T-helper 2 cell treated with Interferon-gamma antibody and Interleukin-4, amounts not matched to agents 5 μg/mL and 100 μg/mL, for 36 hours (primary cell): Measurements from ENCODE around the gene ADRA2B.

Source experiments
- DNase-seq: peaks from one replicate; pipeline ENCODE4 v3.0.0; 2021; ENCODE audit warnings: low spot score
- H3K27ac Mint-ChIP-seq: one replicate; pipeline ENCODE4 v1.8.0; 2021; ENCODE audit warnings: mild to moderate bottlenecking, mixed read lengths
- H3K27me3 Mint-ChIP-seq: one replicate; pipeline ENCODE4 v1.8.0; 2021; ENCODE audit warnings: low read depth, mixed read lengths
- H3K36me3 Mint-ChIP-seq: one replicate; pipeline ENCODE4 v1.8.0; 2021; ENCODE audit warnings: low read depth, mixed read lengths
- H3K4me1 Mint-ChIP-seq: one replicate; pipeline ENCODE4 v1.8.0; 2021; ENCODE audit warnings: low read depth, mixed read lengths
- H3K4me3 Mint-ChIP-seq: one replicate; pipeline ENCODE4 v1.8.0; 2022; ENCODE audit warnings: mild to moderate bottlenecking, moderate library complexity, mixed read lengths
- H3K9me3 Mint-ChIP-seq: one replicate; pipeline ENCODE4 v1.8.0; 2021; ENCODE audit warnings: mixed read lengths

ADRA2B gene

DNA sequence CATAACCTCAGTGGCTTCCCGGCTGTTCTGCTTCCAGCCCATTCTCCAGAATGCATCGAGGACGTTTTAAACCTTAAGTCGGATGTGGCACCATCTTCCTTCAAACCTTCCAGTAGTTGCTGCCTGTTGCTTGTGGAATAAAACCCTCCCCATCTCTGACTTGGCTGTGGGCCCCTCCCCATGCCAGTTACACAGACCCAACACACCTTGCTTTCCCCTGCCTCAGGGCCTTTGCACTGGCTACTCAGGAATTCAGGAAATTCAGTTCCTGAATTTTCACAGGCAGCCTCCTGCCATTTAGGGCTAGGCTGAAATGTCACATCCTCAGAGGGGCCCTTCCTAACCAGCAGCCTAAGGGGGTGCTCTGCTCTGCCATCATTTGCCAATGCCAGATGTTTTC lies 5.0 kb upstream of the ADRA2B start:
- Mint-ChIP-seq H3K4me1 (peaks cover 11% of the 10 kb centered on the region), H3K4me3 (no peak overlapping the region), H3K36me3 (no peaks in the 10 kb centered on the region), H3K27me3 (peaks cover 29% of the 10 kb centered on the region), H3K27ac (no peak overlapping the region), H3K9me3 (no peaks in the 10 kb centered on the region)
- no peak for DNase-seq

DNA sequence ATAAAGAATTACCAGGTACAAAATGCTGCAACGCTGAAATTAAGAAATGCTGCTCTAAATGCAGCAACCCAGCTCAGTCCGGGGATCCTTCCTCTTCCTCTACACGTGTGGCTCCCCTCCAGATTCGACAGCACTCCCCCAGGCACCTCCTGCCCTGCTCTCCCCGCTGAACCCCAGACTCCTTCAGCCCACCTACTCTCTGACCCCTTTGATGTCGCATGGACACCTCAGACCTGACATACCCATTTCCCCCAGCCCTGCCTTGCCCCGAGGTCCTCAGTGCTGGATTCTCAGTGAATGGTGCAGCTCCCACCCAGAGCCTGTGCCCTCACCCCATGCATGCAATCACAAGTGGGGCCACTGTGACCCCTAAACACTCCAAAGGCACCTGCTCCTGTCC lies 4.6 kb upstream of the ADRA2B start:
- Mint-ChIP-seq H3K36me3 (no peaks in the 10 kb centered on the region), H3K4me3 (no peak overlapping the region), H3K27me3 (peaks cover 29% of the 10 kb centered on the region), H3K9me3 (no peaks in the 10 kb centered on the region), H3K27ac (no peak overlapping the region), H3K4me1 (peaks cover 11% of the 10 kb centered on the region)
- DNase-seq: no peak

GRCh38 chr2:96120091-96120720 lies 3.8 kb upstream of the ADRA2B start:
- no peak overlapping the region for H3K4me3 Mint-ChIP-seq
- peaks cover 36% of the 10 kb centered on the region for H3K27me3 Mint-ChIP-seq
- no peak for DNase-seq
- H3K27ac Mint-ChIP-seq: no peak overlapping the region
- no peaks in the 10 kb centered on the region for H3K36me3 Mint-ChIP-seq
- H3K9me3 Mint-ChIP-seq: no peaks in the 10 kb centered on the region
- H3K4me1 Mint-ChIP-seq: peaks cover 14% of the 10 kb centered on the region

DNA sequence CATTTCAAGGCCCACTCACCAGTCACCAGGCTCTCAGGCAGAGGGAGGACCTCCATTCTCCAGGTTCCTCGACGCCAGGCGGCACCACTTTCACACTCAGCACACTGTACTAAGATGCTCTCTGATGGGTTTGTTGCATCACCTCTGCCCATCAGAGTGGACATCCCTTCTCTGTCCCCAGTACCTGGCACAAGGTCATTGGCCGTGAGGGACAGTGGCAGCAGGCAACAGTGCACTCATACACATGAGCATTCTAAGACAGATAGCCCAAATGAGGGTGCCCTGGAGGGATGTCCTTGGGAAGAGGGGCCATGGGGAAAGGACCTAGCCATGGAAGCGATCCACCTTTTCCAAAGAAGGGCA lies 3.0 kb upstream of the ADRA2B start:
- H3K36me3 Mint-ChIP-seq: no peaks in the 10 kb centered on the region
- no peak overlapping the region for H3K4me3 Mint-ChIP-seq
- H3K27me3 Mint-ChIP-seq: peaks cover 41% of the 10 kb centered on the region
- no peaks in the 10 kb centered on the region for H3K9me3 Mint-ChIP-seq
- no peak for DNase-seq
- H3K27ac Mint-ChIP-seq: no peak overlapping the region
- H3K4me1 Mint-ChIP-seq: peaks cover 14% of the 10 kb centered on the region

- Mint-ChIP-seq H3K27me3 (peaks cover 41% of the 10 kb centered on the region), H3K9me3 (no peaks in the 10 kb centered on the region), H3K27ac (no peak overlapping the region), H3K36me3 (no peaks in the 10 kb centered on the region), H3K4me3 (peak overlapping the region; percentile 4), H3K4me1 (peaks cover 14% of the 10 kb centered on the region)
- no peak for DNase-seq
These were observed 2.5 kb upstream of the ADRA2B start for GRCh38 chr2:96118698-96119388.

DNA sequence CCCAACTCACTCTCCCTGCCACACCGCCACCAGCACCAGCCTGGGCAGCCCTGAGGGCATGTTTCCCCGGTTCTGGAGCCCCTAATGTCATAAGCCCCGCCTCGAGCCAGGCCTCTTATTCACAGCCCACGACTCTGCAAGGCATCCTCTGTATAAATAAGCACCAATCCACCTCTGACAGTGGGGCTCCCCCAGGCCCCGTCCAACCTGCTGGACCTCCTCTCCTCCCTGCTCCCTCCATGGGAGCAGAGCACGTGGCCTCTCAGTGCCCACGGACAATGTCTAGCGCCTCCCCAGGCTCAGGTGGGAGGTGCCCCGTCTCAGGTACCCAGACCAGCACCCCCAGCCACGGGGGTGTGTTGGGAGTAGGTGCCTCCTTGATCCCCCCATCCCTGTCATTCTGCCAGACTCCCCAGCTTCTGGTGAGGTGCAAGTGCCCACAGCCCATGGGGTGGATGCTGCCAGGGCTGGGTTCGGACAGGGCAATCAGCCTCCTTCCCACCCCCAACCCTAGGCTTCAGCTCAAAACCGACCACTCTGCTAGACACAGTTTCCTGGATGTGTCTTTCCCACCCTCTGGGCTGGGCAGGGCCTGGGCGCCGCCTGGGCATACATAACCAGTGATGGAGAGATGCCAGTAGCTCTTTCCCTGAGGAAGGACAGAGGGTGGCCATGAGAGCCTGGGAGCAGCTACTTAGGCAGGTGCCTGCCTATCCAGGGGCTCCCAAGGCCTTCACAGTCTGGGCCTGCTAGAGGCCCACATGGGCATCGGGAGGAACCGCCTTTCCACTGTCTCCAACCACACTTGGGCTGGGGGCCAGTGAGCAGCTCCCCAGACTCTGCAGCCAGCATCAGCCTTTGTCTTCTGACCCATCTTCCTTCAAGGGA lies 1.6 kb upstream of the ADRA2B start:
- H3K36me3 Mint-ChIP-seq: no peaks in the 10 kb centered on the region
- no peak for DNase-seq

GRCh38 chr2:96116879-96117533 lies 635 bp upstream of the ADRA2B start:
- DNase-seq: peak; percentile 63
- no peaks in the 10 kb centered on the region for H3K9me3 Mint-ChIP-seq
- peaks cover 14% of the 10 kb centered on the region for H3K4me1 Mint-ChIP-seq

More for the DNA sequence above, 1.6 kb upstream of the ADRA2B start:
- H3K27me3 Mint-ChIP-seq: peaks cover 41% of the 10 kb centered on the region
- no peaks in the 10 kb centered on the region for H3K9me3 Mint-ChIP-seq
- no peak overlapping the region for H3K27ac Mint-ChIP-seq
- H3K4me1 Mint-ChIP-seq: peaks cover 14% of the 10 kb centered on the region
- peak overlapping the region; percentile 60 for H3K4me3 Mint-ChIP-seq

DNA sequence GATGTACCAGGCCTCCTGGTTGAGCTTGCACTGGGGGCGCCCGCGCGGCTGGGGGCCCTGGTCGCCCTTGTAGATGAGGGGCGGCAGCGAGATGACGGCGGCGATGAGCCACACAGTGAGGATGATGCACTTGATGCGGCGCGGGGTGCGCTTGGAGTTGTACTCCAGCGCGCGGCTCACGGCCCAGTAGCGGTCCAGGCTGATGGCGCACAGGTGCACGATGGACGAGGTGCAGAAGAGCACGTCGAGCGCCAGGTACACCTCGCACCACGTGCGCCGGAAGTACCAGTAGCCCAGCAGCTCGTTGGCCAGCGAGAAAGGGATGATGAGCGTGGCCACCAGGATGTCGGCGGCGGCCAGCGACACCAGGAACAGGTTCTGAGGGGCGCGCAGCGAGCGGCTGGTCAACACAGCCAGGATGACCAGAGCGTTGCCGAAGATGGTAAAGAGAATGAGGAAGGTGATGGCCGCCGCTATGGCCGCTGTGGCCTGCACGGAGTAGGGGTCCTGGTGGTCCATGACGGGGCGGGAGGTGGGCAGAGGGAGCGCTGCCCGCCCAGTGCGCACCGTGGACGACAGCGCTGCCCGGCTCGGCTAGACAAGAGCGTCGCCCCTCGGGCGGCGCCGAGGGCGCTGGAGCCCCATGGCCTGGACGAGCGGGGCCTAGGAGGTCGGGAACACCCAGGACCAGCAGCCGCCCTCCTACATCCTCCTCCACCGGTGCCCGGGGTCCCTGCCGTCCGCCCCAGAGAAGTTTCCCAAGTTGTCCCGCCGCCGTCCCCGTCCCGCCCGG lies 544 bp downstream of the ADRA2B start:
- H3K27ac Mint-ChIP-seq: no peak overlapping the region
- peaks cover 14% of the 10 kb centered on the region for H3K4me1 Mint-ChIP-seq
- H3K36me3 Mint-ChIP-seq: no peaks in the 10 kb centered on the region
- H3K4me3 Mint-ChIP-seq: peak overlapping the region; percentile 83
- H3K9me3 Mint-ChIP-seq: no peaks in the 10 kb centered on the region
- peaks cover 33% of the 10 kb centered on the region for H3K27me3 Mint-ChIP-seq
- no peak for DNase-seq

More at GRCh38 chr2:96116879-96117533, 635 bp upstream of the ADRA2B start:
- no peak overlapping the region for H3K27ac Mint-ChIP-seq
- peak overlapping the region; percentile 36 for H3K4me3 Mint-ChIP-seq
- peaks cover 41% of the 10 kb centered on the region for H3K27me3 Mint-ChIP-seq
- H3K36me3 Mint-ChIP-seq: no peaks in the 10 kb centered on the region

DNA sequence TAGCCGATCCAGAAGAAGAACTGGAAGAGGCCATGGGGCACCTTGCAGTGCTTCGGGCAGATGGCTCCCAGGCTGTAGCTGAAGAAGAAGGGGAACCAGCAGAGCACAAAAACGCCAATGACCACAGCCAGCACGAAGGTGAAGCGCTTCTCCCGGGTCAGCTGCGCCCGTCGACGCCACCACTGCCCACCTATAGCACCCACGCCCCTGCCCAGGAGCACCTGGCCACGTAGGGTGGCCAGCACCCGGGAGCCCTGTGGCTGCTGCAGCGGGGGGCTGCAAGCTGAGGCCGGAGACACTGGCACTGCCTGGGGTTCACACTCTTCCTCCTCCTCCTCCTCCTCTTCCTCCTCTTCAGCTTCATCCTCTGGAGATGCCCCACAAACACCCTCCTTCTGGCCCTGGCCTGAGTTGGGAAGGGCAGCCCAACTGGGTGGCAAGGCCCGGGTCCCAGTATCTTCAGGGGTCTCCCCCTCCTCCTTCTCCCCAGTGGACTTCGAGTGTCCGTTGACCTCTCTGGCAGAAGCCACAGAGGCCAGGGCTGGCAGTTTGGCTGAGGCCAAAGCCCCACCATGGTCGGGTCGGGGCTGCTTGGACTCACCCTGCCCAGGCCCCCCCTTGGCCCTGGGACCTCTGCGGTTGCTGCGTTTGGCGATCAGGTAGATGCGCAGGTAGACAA lies 1.3 kb downstream of the ADRA2B start:
- peak overlapping the region; percentile 83 for H3K4me3 Mint-ChIP-seq
- H3K27me3 Mint-ChIP-seq: peaks cover 25% of the 10 kb centered on the region
- H3K27ac Mint-ChIP-seq: no peak overlapping the region
- H3K9me3 Mint-ChIP-seq: no peaks in the 10 kb centered on the region
- H3K36me3 Mint-ChIP-seq: no peaks in the 10 kb centered on the region
- DNase-seq: no peak
- H3K4me1 Mint-ChIP-seq: peaks cover 7% of the 10 kb centered on the region

- Mint-ChIP-seq H3K9me3 (no peaks in the 10 kb centered on the region), H3K27me3 (peaks cover 21% of the 10 kb centered on the region), H3K36me3 (no peaks in the 10 kb centered on the region), H3K4me1 (peaks cover 6% of the 10 kb centered on the region), H3K4me3 (no peak overlapping the region), H3K27ac (no peak overlapping the region)
- DNase-seq: no peak
These were observed 1.8 kb downstream of the ADRA2B start for GRCh38 chr2:96114546-96114902.

DNA sequence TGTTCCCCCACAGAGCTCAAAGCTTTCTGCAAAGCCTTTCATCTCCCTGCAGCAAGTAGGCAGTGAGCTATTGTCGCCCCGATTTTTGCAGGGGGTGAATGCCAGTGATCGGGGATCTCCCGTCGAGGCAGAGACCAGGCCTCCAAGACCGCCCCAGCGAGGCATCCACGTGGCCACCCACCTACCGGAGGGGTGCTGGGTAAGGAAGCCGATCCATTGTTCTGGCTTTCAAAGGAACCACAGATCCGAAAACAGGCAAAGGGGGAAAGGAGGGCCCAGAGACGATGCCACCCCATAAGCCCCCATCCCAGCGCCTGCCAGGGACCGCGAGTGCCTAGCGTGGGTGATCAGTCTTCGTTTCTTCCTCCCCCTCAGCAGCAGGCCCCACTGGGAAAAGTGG lies 2.4 kb downstream of the ADRA2B start:
- Mint-ChIP-seq H3K9me3 (no peaks in the 10 kb centered on the region), H3K27ac (no peak overlapping the region), H3K4me1 (peaks cover 6% of the 10 kb centered on the region), H3K27me3 (peaks cover 16% of the 10 kb centered on the region), H3K36me3 (no peaks in the 10 kb centered on the region), H3K4me3 (no peak overlapping the region)
- DNase-seq: no peak

DNA sequence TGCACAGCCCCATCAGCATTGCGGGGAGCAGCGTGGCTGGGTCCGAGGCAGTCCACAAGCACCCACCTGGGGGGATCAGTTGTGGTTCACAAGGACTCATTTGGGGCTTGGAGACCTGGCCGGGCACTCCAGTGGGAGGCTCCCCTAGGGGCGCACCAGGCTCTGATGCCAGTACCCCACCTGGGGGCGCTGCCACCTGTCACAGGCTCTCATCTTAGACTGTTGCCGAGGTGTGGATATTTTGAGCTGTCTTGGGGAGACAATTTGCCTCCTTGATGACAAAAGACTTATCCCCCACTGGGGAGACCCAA lies 3.0 kb downstream of the ADRA2B start:
- no peaks in the 10 kb centered on the region for H3K9me3 Mint-ChIP-seq
- H3K27me3 Mint-ChIP-seq: peaks cover 13% of the 10 kb centered on the region
- H3K4me3 Mint-ChIP-seq: no peak overlapping the region
- peaks cover 6% of the 10 kb centered on the region for H3K4me1 Mint-ChIP-seq
- no peak overlapping the region for H3K27ac Mint-ChIP-seq
- H3K36me3 Mint-ChIP-seq: no peaks in the 10 kb centered on the region
- DNase-seq: no peak
